A673 (cell line): ENCODE data around the gene USP10.

Experiments
- EZH2 ChIP-seq: fragments of 200-600 bp; sonication (generic); IDR thresholded peaks from 2 replicates; pipeline ENCODE4 v1.6.1; 2017; ENCODE audit warnings: borderline replicate concordance, low read depth, mild to moderate bottlenecking, mixed read lengths, antibody characterized with exemption, low read length; ENCODE audit not compliant: poor library complexity, severe bottlenecking
- TF ChIP-seq, protein P1 (sequence below): fragments of 300-800, 200-600 bp; sonication (generic); conservative IDR thresholded peaks from 2 replicates; pipeline ENCODE4 v1.5.1; 2017; ENCODE audit warnings: low read depth, mild to moderate bottlenecking, antibody characterized with exemption, low read length, moderate library complexity, mixed read lengths

GRCh38 chr16:84759061-84759460 lies 59.3 kb downstream of the USP10 start:
- TF ChIP-seq, protein P1, sequence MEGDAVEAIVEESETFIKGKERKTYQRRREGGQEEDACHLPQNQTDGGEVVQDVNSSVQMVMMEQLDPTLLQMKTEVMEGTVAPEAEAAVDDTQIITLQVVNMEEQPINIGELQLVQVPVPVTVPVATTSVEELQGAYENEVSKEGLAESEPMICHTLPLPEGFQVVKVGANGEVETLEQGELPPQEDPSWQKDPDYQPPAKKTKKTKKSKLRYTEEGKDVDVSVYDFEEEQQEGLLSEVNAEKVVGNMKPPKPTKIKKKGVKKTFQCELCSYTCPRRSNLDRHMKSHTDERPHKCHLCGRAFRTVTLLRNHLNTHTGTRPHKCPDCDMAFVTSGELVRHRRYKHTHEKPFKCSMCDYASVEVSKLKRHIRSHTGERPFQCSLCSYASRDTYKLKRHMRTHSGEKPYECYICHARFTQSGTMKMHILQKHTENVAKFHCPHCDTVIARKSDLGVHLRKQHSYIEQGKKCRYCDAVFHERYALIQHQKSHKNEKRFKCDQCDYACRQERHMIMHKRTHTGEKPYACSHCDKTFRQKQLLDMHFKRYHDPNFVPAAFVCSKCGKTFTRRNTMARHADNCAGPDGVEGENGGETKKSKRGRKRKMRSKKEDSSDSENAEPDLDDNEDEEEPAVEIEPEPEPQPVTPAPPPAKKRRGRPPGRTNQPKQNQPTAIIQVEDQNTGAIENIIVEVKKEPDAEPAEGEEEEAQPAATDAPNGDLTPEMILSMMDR, result no peak
- TF ChIP-seq EZH2, result no peak
